Keratinocyte (primary cell): ENCODE results near the gene ELP5.

Experiments
- CTCF ChIP-seq, 3 experiments: IDR thresholded peaks in 1 of 3; conservative IDR thresholded peaks in 1 of 3; optimal IDR thresholded peaks in 1 of 3; 2 replicates in 2 of 3; 3 replicates in 1 of 3; pipeline versions ENCODE3 to v1.5.1; 2011; ENCODE audit warnings: low read length in 3 of 3, mild to moderate bottlenecking in 3 of 3, moderate library complexity in 2 of 3, control low read depth in 1 of 3, inconsistent platforms in 1 of 3; ENCODE audit not compliant: insufficient read depth in 2 of 3; ENCODE audit errors: extremely low read depth in 1 of 3
- EZH2 ChIP-seq: IDR thresholded peaks from one replicate; pipeline ENCODE4 v1.6.1; 2012; ENCODE audit warnings: inconsistent platforms, mild to moderate bottlenecking, low read length, moderate library complexity

- TF ChIP-seq CTCF (optimal IDR thresholded peaks at IDR 0.05 in 1 of 3, IDR thresholded peaks at IDR 0.05 in 1 of 3, conservative IDR thresholded peaks at IDR 0.05 in 1 of 3; ENCODE audit: extremely low read depth in 1 of 3, insufficient read depth in 2 of 3, low read length in 3 of 3) = no peak
- TF ChIP-seq EZH2 = no peak
Measured at GRCh38 chr17:7263801-7264078, 11.7 kb downstream of the ELP5 start.
